CD4-positive, alpha-beta memory T cell (primary cell): ENCODE results near the gene BCAS4. TPM values are rescaled to one million over a fixed set of nuclear protein-coding genes. Genes with fewer than 3 reads are reported as not detected.
A peak's percentile ranks its signal among the peaks of the same experiment; 100 is the strongest.

ENCODE experiments used
- CTCF ChIA-PET: fragments of 350-600 bp; sonication (Branson Sonifier 250); formaldehyde crosslinking; loops from one replicate; lab custom pipeline; 2021; ENCODE audit warnings: inconsistent platforms; ENCODE audit not compliant: partially characterized antibody; lab: Charles Lee
- POLR2A ChIA-PET: fragments of 350-600 bp; sonication (Branson Sonifier 250); formaldehyde crosslinking; loops from one replicate; lab custom pipeline; 2021; ENCODE audit not compliant: partially characterized antibody; lab: Charles Lee
- DNase-seq, 5 donors: peaks; one replicate each; pipeline versions ENCODE4 v3.0.0 to v3.0.0-alpha.2; 2020 to 2022; ENCODE audit warnings: mixed read lengths in 1 of 5
- H3K27ac ChIP-seq: one replicate; pipeline ENCODE4 v1.7.0; 2013; ENCODE audit warnings: low read depth, low read length
- H3K27me3 ChIP-seq: 2 replicates; pipeline ENCODE4 v1.7.0; 2013; ENCODE audit warnings: mild to moderate bottlenecking, low read length, moderate library complexity; ENCODE audit not compliant: insufficient read depth
- H3K36me3 ChIP-seq: 2 replicates; pipeline ENCODE4 v1.7.0; 2013; ENCODE audit warnings: mild to moderate bottlenecking, low read length, moderate library complexity; ENCODE audit not compliant: insufficient read depth
- H3K4me1 ChIP-seq: 2 replicates; pipeline ENCODE4 v1.7.0; 2013; ENCODE audit warnings: mild to moderate bottlenecking, low read length, moderate library complexity; ENCODE audit not compliant: insufficient read depth
- H3K4me3 ChIP-seq, 2 donors: one replicate each; pipeline ENCODE4 v1.7.0; 2013; ENCODE audit warnings: low read length in 2 of 2, mild to moderate bottlenecking in 1 of 2
- H3K9me3 ChIP-seq, 2 donors: one replicate each; pipeline ENCODE4 v1.7.0; 2013; ENCODE audit warnings: low read length in 2 of 2, control low read depth in 1 of 2; ENCODE audit not compliant: control insufficient read depth in 1 of 2
- H3K27ac Mint-ChIP-seq, 7 donors: one replicate each; pipeline ENCODE4 v1.8.0; 2020 to 2021; ENCODE audit warnings: mixed read lengths in 7 of 7, mild to moderate bottlenecking in 6 of 7, inconsistent platforms in 3 of 7, moderate library complexity in 3 of 7
- H3K27me3 Mint-ChIP-seq, 2 donors: one replicate each; pipeline ENCODE4 v1.8.0; 2020 to 2021; ENCODE audit warnings: mixed read lengths in 2 of 2
- H3K36me3 Mint-ChIP-seq, 2 donors: one replicate each; pipeline ENCODE4 v1.8.0; 2020 to 2021; ENCODE audit warnings: mixed read lengths in 2 of 2, inconsistent platforms in 1 of 2, mild to moderate bottlenecking in 1 of 2
- H3K4me1 Mint-ChIP-seq, 4 donors: one replicate each; pipeline ENCODE4 v1.8.0; 2020 to 2021; ENCODE audit warnings: mixed read lengths in 4 of 4, mild to moderate bottlenecking in 1 of 4
- H3K4me3 Mint-ChIP-seq, 8 donors: one replicate each; pipeline ENCODE4 v1.8.0; 2020 to 2021; ENCODE audit warnings: mixed read lengths in 8 of 8, mild to moderate bottlenecking in 7 of 8, moderate library complexity in 6 of 8, inconsistent platforms in 3 of 8
- H3K9me3 Mint-ChIP-seq, 8 donors: one replicate each; pipeline ENCODE4 v1.8.0; 2020 to 2021; ENCODE audit warnings: mixed read lengths in 8 of 8, mild to moderate bottlenecking in 5 of 8, inconsistent platforms in 3 of 8, moderate library complexity in 1 of 8
- intact Hi-C: fragments of 100-400 bp; cut with micrococcal nuclease; formaldehyde crosslinking; loops from one replicate; pipeline ENCODE4 v1.15.1; 2023
- polyA plus RNA-seq, 2 donors: library from polyadenylated mRNA; unstranded; fragments of 300-500 nt; fragmentation: Illumina TruSeq; gene quantifications; one replicate each; pipeline ENCODE4 v1.2.3, GENCODE V29; 2021
- total RNA-seq, 2 experiments: library from RNA; stranded (reverse); gene quantifications; one replicate each; pipeline ENCODE4 v1.2.3, GENCODE V29; 2021

The BCAS4 gene
- total and polyA plus RNA-seq, 4 experiments from 2014 or later = 10.8 to 17.8 (median 16.1) TPM

GRCh38 chr20:50919567-50919966 lies 124.7 kb downstream of the BCAS4 start:
- CTCF ChIA-PET = interaction anchor here (1.1 to 17.7 kb wide), 5 partner anchors 10 to 128 kb away, joined by 3 to 298 read pairs (median 4); partner anchors contain the start of gene BCAS4
- Mint-ChIP-seq H3K36me3 (peaks cover 7 to 27% of the 10 kb centered on the region in 2 donors), H3K4me3 (peak overlapping the region in 5 of 8 donors; percentile 6 to 58 (median 29))

GRCh38 chr20:50920997-50921396 lies 126.1 kb downstream of the BCAS4 start:
- Mint-ChIP-seq H3K4me1 (peaks cover 66 to 93% (median 80%) of the 10 kb centered on the region in 4 donors), H3K4me3 (peak overlapping the region in 1 of 8 donors; percentile 36), H3K9me3 (no peaks in the 10 kb centered on the region), H3K36me3 (peaks cover 7 to 36% of the 10 kb centered on the region in 2 donors), H3K27ac (peak overlapping the region; percentile 10 to 83 (median 46)), H3K27me3 (no peaks in the 10 kb centered on the region)
- Histone ChIP-seq H3K27ac (no peak overlapping the region), H3K4me1 (peaks cover 90% of the 10 kb centered on the region), H3K9me3 (no peaks in the 10 kb centered on the region), H3K4me3 (no peak overlapping the region), H3K36me3 (peaks cover 6% of the 10 kb centered on the region), H3K27me3 (no peaks in the 10 kb centered on the region)
- peak in 3 of 5 donors; percentile 9 to 29 (median 28) for DNase-seq
- intact Hi-C loops = no loop called here
- POLR2A ChIA-PET = interaction anchor here (0.6 to 5.4 kb wide), 2 partner anchors 9 to 17 kb away, joined by 3 to 30 read pairs; partner anchors contain the start of gene ADNP
- CTCF ChIA-PET = interaction anchor here (0.6 to 17.7 kb wide), 5 partner anchors 8 to 214 kb away, joined by 3 to 298 read pairs (median 4); partner anchors contain the start of gene BCAS4

More at GRCh38 chr20:50919567-50919966, 124.7 kb downstream of the BCAS4 start:
- Histone ChIP-seq H3K36me3 (peaks cover 6% of the 10 kb centered on the region), H3K4me1 (peaks cover 89% of the 10 kb centered on the region), H3K9me3 (no peaks in the 10 kb centered on the region), H3K27ac (no peak overlapping the region), H3K27me3 (no peaks in the 10 kb centered on the region), H3K4me3 (no peak overlapping the region)
- no peaks in the 10 kb centered on the region for H3K27me3 Mint-ChIP-seq
- POLR2A ChIA-PET = interaction anchor here (5.4 kb wide), 1 partner anchor 11 kb away, joined by 30 read pairs; the partner anchor contains the start of gene ADNP
- H3K27ac Mint-ChIP-seq = peak overlapping the region in 5 of 7 donors; percentile 49 to 83 (median 63)
- H3K4me1 Mint-ChIP-seq = peaks cover 61 to 93% (median 77%) of the 10 kb centered on the region in 4 donors
- intact Hi-C loops = no loop called here
- H3K9me3 Mint-ChIP-seq = no peaks in the 10 kb centered on the region
- no peak for DNase-seq

- intact Hi-C loops = no loop called here
- no peak overlapping the region for H3K4me3 ChIP-seq
- DNase-seq = no peak
- peaks cover 6% of the 10 kb centered on the region for H3K36me3 ChIP-seq
- Mint-ChIP-seq H3K36me3 (peaks cover 7 to 39% of the 10 kb centered on the region in 2 donors), H3K9me3 (no peaks in the 10 kb centered on the region), H3K4me1 (peaks cover 64 to 93% (median 76%) of the 10 kb centered on the region in 4 donors), H3K27ac (peak overlapping the region; percentile 15 to 77 (median 47)), H3K27me3 (no peaks in the 10 kb centered on the region), H3K4me3 (peak overlapping the region in 1 of 8 donors; percentile 15)
- POLR2A ChIA-PET = interaction anchor here (5.4 kb wide), 1 partner anchor 8 kb away, joined by 30 read pairs; the partner anchor contains the start of gene ADNP
- H3K4me1 ChIP-seq = peaks cover 89% of the 10 kb centered on the region
- no peaks in the 10 kb centered on the region for H3K27me3 ChIP-seq
- H3K9me3 ChIP-seq = no peaks in the 10 kb centered on the region
- peak overlapping the region; percentile 6 for H3K27ac ChIP-seq
- CTCF ChIA-PET = interaction anchor here (0.7 to 17.7 kb wide), 5 partner anchors 8 to 130 kb away, joined by 3 to 298 read pairs (median 4); partner anchors contain the start of genes BCAS4, DPM1 and MOCS3
These were observed 127.1 kb downstream of the BCAS4 start for GRCh38 chr20:50921803-50922501.

GRCh38 chr20:50924261-50924920 lies 129.5 kb downstream of the BCAS4 start:
- H3K4me1 Mint-ChIP-seq = peaks cover 58 to 93% (median 75%) of the 10 kb centered on the region in 4 donors
- H3K9me3 Mint-ChIP-seq = no peaks in the 10 kb centered on the region
- CTCF ChIA-PET = interaction anchor here (0.9 to 17.7 kb wide), 4 partner anchors 9 to 133 kb away, joined by 3 to 298 read pairs (median 3); partner anchors contain the start of gene BCAS4
- Histone ChIP-seq H3K27ac (no peak overlapping the region), H3K27me3 (no peaks in the 10 kb centered on the region), H3K4me1 (peaks cover 93% of the 10 kb centered on the region), H3K4me3 (no peak overlapping the region), H3K9me3 (no peaks in the 10 kb centered on the region), H3K36me3 (peaks cover 16% of the 10 kb centered on the region)
- H3K27me3 Mint-ChIP-seq = no peaks in the 10 kb centered on the region
- peak overlapping the region in 1 of 8 donors; percentile 28 for H3K4me3 Mint-ChIP-seq
- POLR2A ChIA-PET = interaction anchor here (1.2 to 1.9 kb wide), 2 partner anchors 7 to 130 kb away, joined by 3 to 5 read pairs; partner anchors contain the start of gene BCAS4
- H3K27ac Mint-ChIP-seq = peak overlapping the region in 4 of 7 donors; percentile 11 to 75 (median 58)
- intact Hi-C loops = no loop called here
- H3K36me3 Mint-ChIP-seq = peaks cover 21 to 48% of the 10 kb centered on the region in 2 donors
- no peak for DNase-seq

GRCh38 chr20:50926530-50926929 lies 131.7 kb downstream of the BCAS4 start:
- H3K27ac Mint-ChIP-seq = peak overlapping the region in 3 of 7 donors; percentile 14 to 100 (median 51)
- peak overlapping the region in 2 of 8 donors; percentile 25 to 27 for H3K4me3 Mint-ChIP-seq
- peaks cover 18 to 50% of the 10 kb centered on the region in 2 donors for H3K36me3 Mint-ChIP-seq
- intact Hi-C loops = no loop called here
- no peaks in the 10 kb centered on the region for H3K27me3 Mint-ChIP-seq
- Histone ChIP-seq H3K4me3 (no peak overlapping the region), H3K4me1 (peaks cover 84% of the 10 kb centered on the region), H3K27ac (no peak overlapping the region), H3K9me3 (no peaks in the 10 kb centered on the region), H3K27me3 (no peaks in the 10 kb centered on the region), H3K36me3 (peaks cover 16% of the 10 kb centered on the region)
- H3K9me3 Mint-ChIP-seq = no peaks in the 10 kb centered on the region
- no peak for DNase-seq
- H3K4me1 Mint-ChIP-seq = peaks cover 49 to 81% (median 63%) of the 10 kb centered on the region in 4 donors
- ChIA-PET POLR2A (interaction anchor here (0.9 to 1.9 kb wide), 5 partner anchors 10 to 132 kb away, joined by 3 to 5 read pairs (median 4); partner anchors contain the start of genes BCAS4, DPM1 and MOCS3), CTCF (interaction anchor here (1.3 to 17.7 kb wide), 5 partner anchors 10 to 135 kb away, joined by 3 to 298 read pairs (median 4); partner anchors contain the start of gene BCAS4)
